Measurements from ENCODE around the gene DNAJB2.

Gene DNAJB2

DNA sequence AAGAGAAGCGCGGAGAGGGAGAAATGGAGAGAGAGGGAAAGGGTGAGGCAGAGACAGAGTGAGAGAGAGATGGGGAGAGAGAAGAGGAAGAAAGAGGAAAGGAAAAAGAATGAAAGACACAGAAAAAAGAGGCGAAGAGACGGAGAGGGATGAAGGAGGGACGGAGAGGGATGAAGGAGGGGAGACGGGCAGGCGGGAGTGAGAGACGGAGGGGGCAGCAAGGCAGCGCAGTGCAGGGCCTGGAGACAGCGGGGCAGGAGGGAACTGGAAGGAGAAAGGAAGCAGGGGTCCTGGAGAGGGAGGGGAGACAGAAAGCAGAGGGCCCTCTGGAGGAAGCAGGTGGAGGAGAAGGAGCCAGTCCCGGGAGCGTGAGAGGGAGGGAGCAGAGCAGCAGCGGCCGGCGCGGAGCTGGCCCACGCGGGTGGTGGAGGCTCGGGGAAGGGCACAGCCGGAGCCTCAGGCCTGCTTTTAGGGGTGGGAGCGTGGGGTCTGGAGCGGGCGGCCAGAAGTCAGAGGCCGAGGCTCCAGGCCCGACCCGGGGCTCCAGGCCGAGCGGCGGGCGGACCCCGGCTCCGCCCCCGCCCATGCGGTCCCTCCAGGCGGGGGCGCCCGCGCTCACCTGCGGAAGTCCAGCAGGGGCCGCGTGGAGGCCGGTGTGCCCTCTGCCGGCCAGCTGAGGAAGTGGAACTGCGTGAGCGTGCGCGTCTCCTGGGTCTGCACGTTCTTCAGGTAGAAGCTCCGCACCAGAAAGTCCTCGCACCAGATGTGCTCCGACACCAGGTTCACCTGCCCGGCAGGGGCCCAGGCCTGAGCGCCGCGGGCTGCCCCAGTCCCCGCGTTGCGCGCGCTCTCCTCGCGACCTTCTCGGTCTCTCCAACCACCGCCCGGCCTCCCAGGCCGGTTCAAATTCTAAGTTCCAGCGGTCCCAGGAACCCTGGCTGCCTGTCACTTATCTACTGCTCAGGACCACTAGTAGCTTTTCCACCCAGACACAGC is 15.5 kb downstream of the DNAJB2 start:
- H3K9me3 ChIP-seq (ENCODE audit: control insufficient read depth, insufficient read depth, low read length): no peaks in the 10 kb centered on the region; the same call in 1 of the 2 replicates
- no peaks in the 10 kb centered on the region for H3K36me3 ChIP-seq (ENCODE audit: control insufficient read depth, insufficient read depth, low read length)
- peaks cover 27% of the 10 kb centered on the region for H3K27me3 ChIP-seq (ENCODE audit: control insufficient read depth, insufficient read depth, low read length)
- peaks cover 6% of the 10 kb centered on the region for H3K4me1 ChIP-seq (ENCODE audit: control insufficient read depth, insufficient read depth, low read length)
- H3K9ac ChIP-seq (ENCODE audit: low read depth, low read length): peak overlapping the region; percentile 85
- H3K4me3 ChIP-seq (ENCODE audit: low read depth, low read length): peak overlapping the region; percentile 97
- H3K27ac ChIP-seq (ENCODE audit: low read depth, low read length): peak overlapping the region; percentile 16

DNA sequence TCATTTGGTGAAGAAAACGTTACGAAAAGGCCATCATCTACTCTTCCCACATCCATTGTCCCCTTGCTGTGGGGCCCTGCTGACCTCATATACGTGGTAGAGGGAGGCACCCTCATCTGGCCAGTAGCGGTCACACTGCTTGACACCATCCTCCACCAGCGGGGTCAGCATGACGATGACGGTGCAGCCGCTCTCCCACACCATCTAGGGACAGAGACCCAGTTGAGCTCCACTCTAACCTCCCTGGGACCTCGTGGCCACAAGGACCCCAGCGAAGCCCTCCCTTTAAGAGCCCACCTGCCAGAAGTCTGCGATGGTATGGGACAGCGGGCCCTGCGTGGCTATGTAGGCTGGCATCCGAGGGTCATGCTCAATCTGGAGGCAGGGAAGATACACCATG is 17.0 kb downstream of the DNAJB2 start:
- Histone ChIP-seq H3K27me3 (ENCODE audit: control insufficient read depth, insufficient read depth, low read length) (peaks cover 27% of the 10 kb centered on the region), H3K9me3 (ENCODE audit: control insufficient read depth, insufficient read depth, low read length) (no peaks in the 10 kb centered on the region; the same call in 1 of the 2 replicates), H3K36me3 (ENCODE audit: control insufficient read depth, insufficient read depth, low read length) (no peaks in the 10 kb centered on the region), H3K4me1 (ENCODE audit: control insufficient read depth, insufficient read depth, low read length) (peaks cover 6% of the 10 kb centered on the region), H3K27ac (ENCODE audit: low read depth, low read length) (no peak overlapping the region), H3K4me3 (ENCODE audit: low read depth, low read length) (no peak overlapping the region), H3K9ac (ENCODE audit: low read depth, low read length) (no peak overlapping the region)

DNA sequence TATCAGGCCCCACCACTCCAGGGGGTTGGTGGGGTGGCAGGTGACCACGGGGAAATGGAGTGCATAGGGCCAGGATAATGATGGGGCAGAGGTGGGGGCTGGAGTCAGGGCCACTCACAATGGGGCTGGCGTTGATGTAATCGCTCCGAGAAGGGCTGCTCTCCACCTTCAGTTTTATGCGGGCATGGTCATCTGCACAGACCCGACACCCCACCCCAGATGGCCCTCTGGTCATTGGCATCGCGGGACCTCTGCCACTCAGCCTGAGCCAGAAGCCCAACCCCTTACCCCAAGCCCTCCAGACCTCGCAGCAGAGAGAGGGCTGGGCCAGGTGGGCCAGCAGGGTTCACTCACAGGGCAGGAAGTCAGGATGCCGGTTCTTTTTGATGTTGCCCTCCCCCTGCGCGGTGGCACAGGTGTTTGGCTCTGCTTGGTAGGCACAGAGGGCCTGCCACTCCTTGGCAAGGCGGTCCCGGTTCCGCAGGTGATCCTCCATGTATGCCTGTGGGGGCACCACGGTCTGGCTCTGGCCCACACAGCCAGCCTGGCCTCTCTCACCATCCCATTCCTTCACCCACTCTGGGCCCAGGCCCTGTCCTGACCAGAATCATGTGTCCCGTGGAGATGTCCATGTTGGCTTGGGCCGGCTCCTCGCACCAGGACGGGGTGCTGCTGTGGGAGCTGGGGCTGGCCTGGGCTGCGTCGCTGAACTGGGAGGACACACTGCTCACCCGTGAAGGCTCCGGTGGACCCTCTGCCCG is 17.6 kb downstream of the DNAJB2 start:
- no peaks in the 10 kb centered on the region; the same call in 1 of the 2 replicates for H3K9me3 ChIP-seq (ENCODE audit: control insufficient read depth, insufficient read depth, low read length)
- H3K27ac ChIP-seq (ENCODE audit: low read depth, low read length): no peak overlapping the region
- H3K4me3 ChIP-seq (ENCODE audit: low read depth, low read length): no peak overlapping the region
- no peaks in the 10 kb centered on the region for H3K36me3 ChIP-seq (ENCODE audit: control insufficient read depth, insufficient read depth, low read length)
- peaks cover 6% of the 10 kb centered on the region for H3K4me1 ChIP-seq (ENCODE audit: control insufficient read depth, insufficient read depth, low read length)
- H3K9ac ChIP-seq (ENCODE audit: low read depth, low read length): no peak overlapping the region
- peaks cover 27% of the 10 kb centered on the region for H3K27me3 ChIP-seq (ENCODE audit: control insufficient read depth, insufficient read depth, low read length)

DNA sequence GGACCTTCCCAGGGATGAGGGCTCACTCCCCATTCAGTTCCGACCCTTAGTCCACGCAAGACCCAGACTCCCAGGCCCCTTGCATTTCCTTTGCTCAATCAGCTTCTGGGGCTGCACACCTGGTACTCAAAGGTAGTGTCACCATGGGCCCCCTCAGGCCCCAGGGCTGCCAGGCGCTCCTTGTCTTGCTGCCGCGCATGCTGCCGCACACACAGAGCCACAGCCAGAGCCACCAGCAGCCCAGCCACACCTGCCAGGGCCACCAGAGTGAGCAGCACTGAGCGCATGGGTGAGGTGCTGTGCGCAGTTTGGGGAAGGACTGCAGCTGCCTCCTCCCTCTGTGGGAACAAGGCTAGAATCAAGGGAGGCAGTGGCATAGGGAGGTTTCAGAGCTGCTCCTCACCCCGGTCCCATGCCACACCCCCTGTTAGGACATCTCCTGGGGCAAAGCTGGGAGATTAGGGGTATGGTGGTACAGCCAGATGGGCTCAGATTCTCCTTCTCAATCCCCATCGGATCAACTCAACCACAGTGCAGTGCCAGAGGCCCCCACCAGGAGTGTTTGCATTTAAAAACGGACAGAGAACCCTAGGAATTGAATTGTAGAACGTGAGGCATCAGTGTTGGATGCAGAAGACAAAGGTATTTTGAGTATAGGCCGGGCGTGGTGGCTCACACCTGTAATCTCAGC is 18.7 kb downstream of the DNAJB2 start:
- Histone ChIP-seq H3K36me3 (ENCODE audit: control insufficient read depth, insufficient read depth, low read length) (no peaks in the 10 kb centered on the region), H3K27me3 (ENCODE audit: control insufficient read depth, insufficient read depth, low read length) (peaks cover 27% of the 10 kb centered on the region), H3K9ac (ENCODE audit: low read depth, low read length) (no peak overlapping the region), H3K4me1 (ENCODE audit: control insufficient read depth, insufficient read depth, low read length) (peaks cover 6% of the 10 kb centered on the region), H3K9me3 (ENCODE audit: control insufficient read depth, insufficient read depth, low read length) (no peaks in the 10 kb centered on the region), H3K4me3 (ENCODE audit: low read depth, low read length) (no peak overlapping the region), H3K27ac (ENCODE audit: low read depth, low read length) (no peak overlapping the region)

DNA sequence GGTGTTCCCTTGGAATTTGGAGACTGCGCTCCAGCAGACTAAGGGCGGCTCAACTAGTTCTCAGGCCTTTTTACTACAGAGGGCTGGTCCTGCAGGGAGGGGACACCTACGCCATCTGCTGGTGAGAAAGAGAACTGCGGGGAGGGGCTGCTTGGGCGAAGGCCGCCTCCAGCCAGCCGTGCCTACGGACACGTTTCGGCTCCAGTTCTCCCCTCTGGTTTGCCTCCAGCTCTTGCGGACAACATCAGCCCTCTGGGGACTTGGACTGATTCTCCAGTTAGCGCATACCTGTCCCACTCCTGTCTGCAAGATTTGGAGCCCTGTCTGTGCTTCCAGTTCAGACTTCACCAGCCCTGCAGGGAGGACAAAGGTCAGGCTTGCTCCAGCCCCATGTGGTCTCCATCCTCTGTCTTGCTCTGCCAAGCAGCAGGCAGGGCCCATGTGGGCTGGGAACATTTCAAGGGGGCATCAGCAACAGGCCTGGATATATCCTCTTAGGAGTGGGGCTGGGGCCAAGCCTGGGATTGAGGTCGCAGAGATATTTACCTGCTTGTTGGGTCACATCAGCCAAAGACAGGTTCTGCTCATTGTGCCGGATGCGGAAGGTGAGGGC is 19.7 kb downstream of the DNAJB2 start:
- no peaks in the 10 kb centered on the region for H3K9me3 ChIP-seq (ENCODE audit: control insufficient read depth, insufficient read depth, low read length)
- peaks cover 25% of the 10 kb centered on the region for H3K27me3 ChIP-seq (ENCODE audit: control insufficient read depth, insufficient read depth, low read length)
- peaks cover 6% of the 10 kb centered on the region for H3K4me1 ChIP-seq (ENCODE audit: control insufficient read depth, insufficient read depth, low read length)
- no peaks in the 10 kb centered on the region for H3K36me3 ChIP-seq (ENCODE audit: control insufficient read depth, insufficient read depth, low read length)
- no peak overlapping the region for H3K9ac ChIP-seq (ENCODE audit: low read depth, low read length)
- H3K4me3 ChIP-seq (ENCODE audit: low read depth, low read length): no peak overlapping the region
- H3K27ac ChIP-seq (ENCODE audit: low read depth, low read length): no peak overlapping the region

DNA sequence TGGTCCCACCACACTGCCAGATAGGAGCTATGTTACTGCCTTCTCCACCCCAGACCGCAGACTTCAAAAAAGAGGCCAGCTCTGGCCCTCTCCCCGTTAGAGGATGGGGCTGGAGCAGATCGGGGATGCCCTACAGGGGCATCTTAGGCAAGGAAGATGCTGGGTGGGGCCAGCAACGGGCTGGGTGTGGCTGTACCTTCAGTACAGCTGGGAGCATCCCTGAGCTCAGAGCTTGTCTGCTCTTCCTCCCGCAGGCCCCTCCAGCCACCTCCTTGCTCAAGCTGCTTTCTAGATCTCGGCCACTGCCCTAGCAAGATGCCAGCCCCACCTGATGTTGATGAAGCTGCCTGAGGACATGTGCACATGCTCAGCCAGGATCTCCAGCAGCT is 20.2 kb downstream of the DNAJB2 start:
- Histone ChIP-seq H3K9me3 (ENCODE audit: control insufficient read depth, insufficient read depth, low read length) (no peaks in the 10 kb centered on the region), H3K4me3 (ENCODE audit: low read depth, low read length) (no peak overlapping the region), H3K9ac (ENCODE audit: low read depth, low read length) (no peak overlapping the region), H3K4me1 (ENCODE audit: control insufficient read depth, insufficient read depth, low read length) (peaks cover 6% of the 10 kb centered on the region), H3K27ac (ENCODE audit: low read depth, low read length) (no peak overlapping the region), H3K36me3 (ENCODE audit: control insufficient read depth, insufficient read depth, low read length) (no peaks in the 10 kb centered on the region), H3K27me3 (ENCODE audit: control insufficient read depth, insufficient read depth, low read length) (peaks cover 25% of the 10 kb centered on the region)

DNA sequence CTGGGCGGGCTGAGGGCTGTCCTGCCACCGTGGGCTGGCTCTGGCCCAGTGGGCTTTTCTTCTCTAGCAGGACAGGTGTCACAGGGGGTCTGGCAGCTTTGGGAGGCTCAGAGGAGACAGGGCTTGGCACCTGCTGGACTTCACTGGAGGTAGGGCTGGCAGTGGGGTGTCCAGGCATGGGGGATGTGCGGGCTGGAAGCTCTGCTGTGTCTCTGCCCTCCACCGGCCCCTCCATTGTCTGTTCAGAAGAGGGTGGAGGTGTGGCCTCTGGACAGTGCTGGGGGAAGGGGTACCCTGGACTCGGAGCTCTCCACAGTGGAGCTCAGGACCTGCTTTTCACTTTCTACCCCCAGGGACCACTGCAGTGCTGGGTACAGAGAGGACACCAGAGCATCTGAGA is 20.9 kb downstream of the DNAJB2 start:
- Histone ChIP-seq H3K9me3 (ENCODE audit: control insufficient read depth, insufficient read depth, low read length) (no peaks in the 10 kb centered on the region), H3K9ac (ENCODE audit: low read depth, low read length) (no peak overlapping the region), H3K27ac (ENCODE audit: low read depth, low read length) (no peak overlapping the region), H3K27me3 (ENCODE audit: control insufficient read depth, insufficient read depth, low read length) (peaks cover 24% of the 10 kb centered on the region), H3K4me3 (ENCODE audit: low read depth, low read length) (no peak overlapping the region), H3K4me1 (ENCODE audit: control insufficient read depth, insufficient read depth, low read length) (peaks cover 6% of the 10 kb centered on the region), H3K36me3 (ENCODE audit: control insufficient read depth, insufficient read depth, low read length) (no peaks in the 10 kb centered on the region)

DNA sequence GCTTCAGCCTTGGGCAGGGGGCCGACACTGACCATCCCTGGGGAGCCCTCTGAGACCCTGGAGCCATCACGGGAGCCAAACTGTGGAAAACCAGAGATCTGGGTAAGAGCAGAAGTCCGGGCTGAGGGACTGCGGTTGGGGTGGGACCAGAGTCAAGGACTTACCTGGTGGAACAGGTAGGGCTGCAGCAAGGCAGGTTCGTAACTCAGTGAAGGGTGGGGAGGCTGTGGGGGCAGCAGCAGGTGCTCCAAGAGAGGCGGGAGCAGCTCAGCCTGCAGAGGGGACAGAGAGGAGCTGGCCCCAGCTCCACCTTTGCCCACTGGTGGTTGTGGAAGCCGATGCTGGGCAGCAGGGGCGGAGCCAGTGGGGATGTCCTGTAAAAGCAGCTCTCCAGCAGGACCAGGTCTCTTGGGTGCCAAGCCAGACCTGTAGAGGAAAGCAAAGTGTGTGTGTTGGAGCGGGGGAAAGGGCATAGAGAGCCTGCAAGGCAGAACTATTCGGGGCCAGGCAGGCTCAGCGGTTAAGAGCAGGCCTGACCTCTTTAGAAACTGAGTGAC is 23.3 kb downstream of the DNAJB2 start:
- no peaks in the 10 kb centered on the region for H3K9me3 ChIP-seq (ENCODE audit: control insufficient read depth, insufficient read depth, low read length)
- peaks cover 20% of the 10 kb centered on the region for H3K27me3 ChIP-seq (ENCODE audit: control insufficient read depth, insufficient read depth, low read length)
- H3K36me3 ChIP-seq (ENCODE audit: control insufficient read depth, insufficient read depth, low read length): no peaks in the 10 kb centered on the region
- H3K9ac ChIP-seq (ENCODE audit: low read depth, low read length): no peak overlapping the region
- peaks cover 5% of the 10 kb centered on the region for H3K4me1 ChIP-seq (ENCODE audit: control insufficient read depth, insufficient read depth, low read length)
- H3K4me3 ChIP-seq (ENCODE audit: low read depth, low read length): no peak overlapping the region
- no peak overlapping the region for H3K27ac ChIP-seq (ENCODE audit: low read depth, low read length)

DNA sequence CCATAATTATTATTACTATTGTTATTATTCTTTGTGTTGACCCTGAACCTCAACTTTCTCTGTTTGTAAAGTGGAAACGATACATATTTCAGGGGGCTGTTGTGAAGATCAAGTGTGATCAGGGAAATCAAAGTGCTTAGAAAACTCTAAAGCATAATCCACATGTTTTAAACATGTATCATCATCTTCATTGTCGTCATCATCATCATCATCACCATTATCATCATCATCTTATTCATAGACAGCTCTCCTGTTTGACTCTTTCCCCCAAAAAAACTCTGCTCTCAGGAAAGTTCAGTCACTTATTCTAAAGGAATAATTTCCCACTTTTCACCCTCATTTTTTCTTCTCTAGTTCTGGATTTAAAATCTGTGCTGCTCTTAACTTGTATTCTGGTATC is 25.1 kb downstream of the DNAJB2 start:
- peaks cover 22% of the 10 kb centered on the region for H3K27me3 ChIP-seq (ENCODE audit: control insufficient read depth, insufficient read depth, low read length)
- no peak overlapping the region for H3K4me3 ChIP-seq (ENCODE audit: low read depth, low read length)

DNA sequence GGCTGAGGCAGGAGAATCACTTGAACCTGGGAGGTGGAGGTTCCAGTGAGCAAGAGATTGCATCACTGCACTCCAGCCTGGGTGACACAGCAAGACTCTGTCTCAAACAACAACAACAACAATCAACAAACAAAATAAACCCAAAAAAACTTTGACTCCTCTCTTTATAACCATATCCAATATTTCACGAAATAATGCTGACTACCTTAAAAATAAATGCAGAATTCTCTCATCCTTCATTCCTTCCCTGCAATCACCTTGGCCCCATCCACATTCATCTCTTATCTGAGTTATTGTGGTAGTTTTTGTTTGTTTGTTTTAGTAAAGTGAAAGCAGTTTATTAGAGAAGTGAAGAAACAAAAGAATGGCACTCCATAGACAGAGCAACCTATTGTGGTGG is 26.9 kb downstream of the DNAJB2 start:
- peaks cover 18% of the 10 kb centered on the region for H3K4me1 ChIP-seq (ENCODE audit: control insufficient read depth, insufficient read depth, low read length)
- H3K27me3 ChIP-seq (ENCODE audit: control insufficient read depth, insufficient read depth, low read length): peaks cover 28% of the 10 kb centered on the region
- H3K27ac ChIP-seq (ENCODE audit: low read depth, low read length): no peak overlapping the region
- H3K4me3 ChIP-seq (ENCODE audit: low read depth, low read length): no peak overlapping the region
- no peaks in the 10 kb centered on the region for H3K36me3 ChIP-seq (ENCODE audit: control insufficient read depth, insufficient read depth, low read length)
- H3K9me3 ChIP-seq (ENCODE audit: control insufficient read depth, insufficient read depth, low read length): no peaks in the 10 kb centered on the region
- no peak overlapping the region for H3K9ac ChIP-seq (ENCODE audit: low read depth, low read length)

More for the DNA sequence above, 25.1 kb downstream of the DNAJB2 start:
- Histone ChIP-seq H3K9ac (ENCODE audit: low read depth, low read length) (no peak overlapping the region), H3K36me3 (ENCODE audit: control insufficient read depth, insufficient read depth, low read length) (no peaks in the 10 kb centered on the region), H3K4me1 (ENCODE audit: control insufficient read depth, insufficient read depth, low read length) (peaks cover 8% of the 10 kb centered on the region), H3K27ac (ENCODE audit: low read depth, low read length) (no peak overlapping the region), H3K9me3 (ENCODE audit: control insufficient read depth, insufficient read depth, low read length) (no peaks in the 10 kb centered on the region)

All from HUES48 (cell line).